HG02943 (cell line): Measurements from ENCODE around the gene MSI1.

ENCODE experiments used
- ATAC-seq: cut with Tn5 transposase; IDR thresholded peaks from one replicate; pipeline ENCODE4 v1.9.1; 2021; ENCODE audit warnings: mild to moderate bottlenecking, low read depth, moderate library complexity; ENCODE audit not compliant: unreplicated experiment

Gene MSI1

DNA sequence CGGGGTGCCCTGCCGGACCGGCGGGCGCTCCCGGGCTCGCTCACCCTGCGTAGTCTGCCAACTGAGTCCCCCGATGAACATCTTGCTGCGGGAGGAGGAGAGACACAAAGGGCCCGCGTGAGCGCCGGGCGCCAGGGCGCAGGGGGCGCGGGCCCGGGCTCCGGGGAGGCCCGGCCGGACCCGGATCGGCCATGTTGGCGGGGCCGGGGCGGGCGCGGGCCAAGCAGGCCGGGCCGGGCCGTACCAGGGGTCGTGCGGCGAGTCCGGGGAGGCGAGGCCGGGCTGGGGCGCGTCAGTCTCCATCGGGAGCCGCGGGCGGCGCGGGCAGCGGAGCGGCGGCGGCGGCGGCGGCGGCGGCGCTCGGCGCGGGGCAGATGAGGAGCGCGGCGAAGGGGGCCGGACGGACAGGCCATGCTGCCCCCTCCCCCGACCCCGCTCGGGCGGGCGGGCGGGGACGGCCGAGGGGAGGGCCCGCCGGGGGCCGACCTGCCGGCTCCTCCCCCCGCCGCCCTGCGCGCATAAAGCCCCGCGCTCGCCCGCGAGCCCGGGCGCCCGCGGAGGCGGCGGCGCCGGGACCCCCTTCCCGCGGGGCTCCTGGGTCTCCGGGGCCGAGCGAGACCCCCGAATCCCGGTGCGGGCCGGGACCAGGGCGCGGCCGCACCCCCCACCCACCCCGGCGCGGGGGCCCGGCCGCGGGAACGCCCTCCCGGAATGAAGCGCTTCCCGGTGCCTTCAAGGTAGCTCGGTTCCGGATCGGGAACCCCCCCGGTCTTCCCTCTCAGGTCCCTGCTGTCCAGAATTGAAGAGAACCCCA, at the start of gene MSI1:
TSS of gene MSI1 (minus strand) at position 376 of the 814 bp plus-strand sequence. CDS start at position 303, 73 bp downstream.
- ATAC-seq, result no peak

DNA sequence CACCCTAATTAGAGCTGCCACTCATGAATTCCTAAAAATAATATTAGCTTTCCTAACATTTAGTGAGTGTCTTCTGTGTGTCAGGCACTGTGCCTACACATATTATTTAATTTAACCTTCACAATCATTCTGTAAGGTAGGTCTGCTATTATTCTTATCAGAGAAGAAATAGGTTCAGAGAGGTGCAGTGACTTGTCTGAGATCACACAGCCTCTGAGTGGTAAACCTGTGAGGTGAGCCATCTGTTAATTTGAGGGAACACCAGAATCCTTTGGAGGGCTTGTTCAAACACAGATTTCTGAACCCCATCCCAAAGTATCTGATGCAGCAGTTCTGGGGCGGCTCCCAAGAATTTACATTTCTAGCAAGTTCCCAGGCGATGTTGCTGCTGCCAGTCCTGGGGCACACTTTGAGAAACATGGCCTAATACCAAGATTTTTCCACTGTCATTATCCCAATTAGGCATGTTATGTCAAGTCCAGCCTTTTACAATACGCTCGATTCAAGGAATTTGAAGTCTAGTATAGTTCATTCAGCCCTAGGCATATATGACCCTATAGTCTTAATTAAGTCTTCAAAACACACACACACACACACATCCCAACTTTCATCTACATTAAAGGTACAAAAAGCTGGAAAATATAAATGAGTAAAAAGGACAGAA, 49.1 kb upstream of the MSI1 start:
- ATAC-seq, result no peak

DNA sequence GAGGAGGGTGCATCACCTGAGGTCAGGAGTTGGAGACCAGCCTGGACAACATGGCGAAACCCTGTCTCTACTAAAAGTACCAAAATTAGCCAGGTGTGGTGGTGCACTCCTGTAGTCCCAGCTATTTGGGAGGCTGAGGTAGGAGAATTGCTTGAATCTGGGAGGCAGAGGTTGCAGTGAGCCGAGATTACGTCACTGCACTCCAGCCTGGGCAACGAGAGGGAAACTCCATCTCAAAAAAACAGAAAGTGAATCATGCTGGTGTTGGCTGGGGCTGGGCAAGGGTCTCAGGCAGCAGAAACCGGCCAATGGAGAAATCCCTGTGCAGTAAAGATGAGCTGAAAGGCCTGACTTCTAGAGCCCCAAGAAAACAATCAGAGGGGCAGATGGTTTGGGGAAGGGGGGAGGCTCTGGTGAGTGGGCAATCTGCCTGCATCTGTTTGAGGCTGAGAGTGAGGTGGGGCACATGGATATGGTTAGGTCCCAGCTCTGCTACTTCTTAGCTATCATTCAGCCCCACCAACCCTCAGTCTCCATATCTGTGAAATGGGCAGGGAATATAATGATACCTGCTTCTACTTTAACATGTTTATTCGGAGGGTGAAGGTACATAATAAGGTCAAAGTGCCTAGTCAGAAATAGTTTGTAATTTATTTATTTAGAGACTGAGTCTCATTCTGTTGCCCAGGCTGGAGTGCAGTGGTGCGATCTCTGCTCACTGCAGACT, 47.7 kb upstream of the MSI1 start:
- no peak for ATAC-seq

DNA sequence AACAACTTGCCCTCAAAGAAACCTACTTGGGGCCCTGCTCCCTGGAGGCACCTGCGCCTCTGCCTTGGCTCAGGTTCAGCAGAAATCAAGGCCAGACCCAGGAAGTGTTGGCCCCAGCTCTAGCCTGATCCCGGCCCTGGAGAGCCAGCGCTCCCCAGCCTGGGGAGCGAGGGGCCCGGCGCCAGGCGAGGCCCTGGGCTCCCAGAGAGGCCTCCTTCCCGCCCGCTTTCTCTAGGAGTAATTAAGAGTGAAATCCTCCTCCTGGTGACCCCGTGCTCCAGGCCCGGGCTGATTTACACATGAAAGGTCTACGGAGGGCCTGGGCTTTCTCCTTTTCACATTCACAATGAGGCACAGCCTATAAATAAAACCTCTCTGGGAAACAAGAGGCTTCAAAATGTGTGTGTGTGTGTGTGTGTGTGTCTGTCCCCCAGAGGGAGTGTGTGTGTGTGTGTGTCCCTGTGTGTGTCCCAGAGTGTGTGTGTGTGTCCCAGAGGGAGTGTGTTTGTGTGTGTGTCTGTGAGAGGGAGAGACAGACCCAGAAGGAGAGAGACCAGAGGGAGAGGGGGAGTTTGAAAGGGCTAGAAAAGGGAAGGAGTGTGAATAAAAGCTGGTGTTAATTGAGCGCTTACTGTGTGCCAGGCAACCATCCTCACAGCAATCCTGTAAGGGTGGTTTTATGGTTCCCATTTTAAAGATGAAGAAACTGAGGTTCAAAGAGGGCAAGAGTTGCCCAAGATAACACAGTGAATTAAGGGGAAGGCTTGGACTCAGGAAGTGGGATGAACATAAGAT, 45.1 kb upstream of the MSI1 start:
- ATAC-seq, result no peak

DNA sequence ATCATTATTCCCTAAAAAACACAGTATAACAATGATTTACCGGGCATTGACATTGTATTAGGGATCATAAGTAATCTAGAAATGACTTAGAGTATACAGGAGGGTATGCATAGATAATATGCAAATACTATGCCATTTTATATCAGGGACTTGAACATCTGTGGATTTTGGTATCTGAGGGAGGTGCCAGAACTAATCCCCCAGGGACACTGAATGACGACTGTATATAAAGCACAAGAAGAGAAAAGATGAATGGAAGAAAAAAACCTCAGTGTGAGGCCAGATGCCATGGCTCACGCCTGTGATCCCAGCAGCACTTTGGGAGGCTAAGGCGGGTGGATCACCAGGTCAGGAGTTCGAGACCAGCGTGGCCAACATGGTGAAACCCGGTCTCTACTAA, 43.5 kb upstream of the MSI1 start:
- ATAC-seq, result no peak

DNA sequence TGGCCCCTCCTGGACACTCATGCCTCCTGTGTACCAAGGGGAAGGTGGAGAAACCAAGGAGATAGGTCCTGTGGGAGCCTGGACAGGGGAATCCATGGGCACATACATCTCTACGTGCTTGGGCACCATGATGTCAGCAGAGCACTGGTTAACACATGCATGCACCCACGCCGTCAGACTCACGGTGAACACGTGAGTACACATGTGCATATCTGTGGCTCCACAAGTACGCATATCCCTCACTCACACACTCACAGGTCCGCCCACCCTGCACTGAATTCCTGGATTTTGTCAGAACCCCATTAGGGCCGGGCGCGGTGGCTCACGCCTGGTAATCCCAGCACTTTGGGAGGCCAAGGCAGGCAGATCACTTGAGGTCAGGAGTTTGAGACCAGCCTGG, 39.8 kb upstream of the MSI1 start:
- ATAC-seq, result no peak

DNA sequence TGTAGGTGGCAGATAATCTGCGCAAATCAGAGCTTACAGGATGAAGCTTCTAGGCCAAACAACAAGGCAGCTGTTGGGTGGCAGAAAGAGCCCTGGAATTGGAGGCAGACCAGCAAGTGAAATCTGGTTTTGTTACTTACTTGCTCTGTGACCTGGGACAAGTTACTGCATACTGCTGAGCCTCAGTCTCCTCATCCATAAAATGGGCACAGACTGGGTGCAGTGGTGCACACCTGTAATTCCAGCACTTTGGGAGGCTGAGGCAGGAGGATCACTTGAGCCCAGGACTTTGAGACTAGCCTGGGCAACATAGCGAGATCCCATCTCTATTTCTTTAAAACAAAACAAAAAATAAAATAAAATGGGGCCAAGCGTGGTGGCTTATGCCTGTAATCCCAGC, 37.6 kb upstream of the MSI1 start:
- no peak for ATAC-seq

DNA sequence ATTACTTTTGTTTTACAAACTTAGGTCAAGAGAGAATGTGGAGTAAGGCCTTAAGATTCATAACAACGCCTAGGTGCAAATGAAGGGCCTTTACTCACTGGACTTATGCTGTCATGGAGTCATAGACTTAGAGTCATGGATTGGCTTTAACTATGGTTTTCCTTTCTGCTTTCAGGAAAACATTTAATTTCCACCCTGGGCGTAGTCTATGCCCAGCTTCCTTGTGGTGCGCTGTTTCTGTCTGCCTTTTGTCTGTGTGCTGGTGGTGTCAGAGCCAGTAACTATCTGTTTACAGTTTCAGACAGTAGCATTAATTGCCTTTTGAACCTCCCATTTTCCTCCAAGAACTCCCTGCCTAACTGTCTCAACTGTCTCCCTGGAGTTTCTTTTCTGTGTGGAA, 37.1 kb upstream of the MSI1 start:
- no peak for ATAC-seq

DNA sequence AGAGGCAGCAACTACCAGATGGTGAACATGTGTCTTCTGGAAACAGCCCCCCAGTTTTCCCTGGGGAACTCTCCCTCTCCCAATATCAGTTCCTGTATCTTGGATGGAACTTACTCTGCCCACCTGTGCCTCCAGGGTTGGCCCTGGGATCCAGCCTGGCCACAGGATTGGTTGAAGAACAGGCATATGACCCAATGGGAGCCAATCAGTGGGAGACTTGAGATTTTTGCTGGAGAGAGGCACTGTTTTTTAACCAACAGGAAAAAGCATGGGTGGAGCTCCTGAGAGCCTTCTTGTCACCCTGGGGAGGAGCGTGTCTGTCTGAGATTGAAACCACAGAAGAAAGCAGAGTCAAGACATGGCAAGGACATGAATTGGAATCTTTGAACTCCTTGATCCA, 35.3 kb upstream of the MSI1 start:
- ATAC-seq, result no peak

DNA sequence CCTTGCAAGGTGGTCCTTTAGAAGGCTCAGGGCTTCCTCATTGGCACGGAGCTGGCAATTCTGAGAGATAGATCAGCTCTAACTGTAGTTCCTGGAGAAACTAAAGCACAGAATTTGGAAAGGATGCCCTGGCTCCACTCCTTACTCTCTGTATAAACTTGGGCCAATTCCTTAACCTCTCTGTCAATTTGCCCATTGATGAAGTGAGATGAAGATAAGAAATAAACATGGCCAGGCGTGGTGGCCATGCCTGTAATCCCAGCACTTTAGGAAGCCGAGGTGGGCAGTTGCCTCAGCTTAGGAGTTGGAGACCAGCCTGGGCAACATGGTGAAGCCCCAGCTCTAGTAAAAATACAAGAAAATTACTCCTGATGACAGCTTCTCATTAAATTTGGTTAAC, 34.9 kb upstream of the MSI1 start:
- ATAC-seq, result no peak

DNA sequence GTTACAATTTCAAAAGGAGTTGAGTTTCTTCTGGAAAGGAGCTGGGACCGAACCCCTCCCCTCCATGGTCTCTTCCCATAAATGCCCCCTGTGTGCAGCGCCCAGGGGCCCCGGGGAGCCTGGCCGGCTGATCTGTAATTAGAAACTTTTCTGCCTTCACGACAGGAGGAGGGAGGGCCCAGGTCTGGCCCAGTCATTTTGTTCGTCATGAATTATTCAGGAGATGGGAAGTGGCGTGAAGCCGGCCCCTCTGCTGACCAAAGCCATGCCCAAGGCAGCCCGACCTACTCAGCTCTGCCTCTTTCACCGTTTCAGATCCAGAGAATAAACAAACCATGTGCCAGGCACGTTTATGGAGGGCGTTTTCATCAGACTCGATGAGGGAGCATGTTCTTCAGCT, 33.3 kb upstream of the MSI1 start:
- ATAC-seq, result no peak

DNA sequence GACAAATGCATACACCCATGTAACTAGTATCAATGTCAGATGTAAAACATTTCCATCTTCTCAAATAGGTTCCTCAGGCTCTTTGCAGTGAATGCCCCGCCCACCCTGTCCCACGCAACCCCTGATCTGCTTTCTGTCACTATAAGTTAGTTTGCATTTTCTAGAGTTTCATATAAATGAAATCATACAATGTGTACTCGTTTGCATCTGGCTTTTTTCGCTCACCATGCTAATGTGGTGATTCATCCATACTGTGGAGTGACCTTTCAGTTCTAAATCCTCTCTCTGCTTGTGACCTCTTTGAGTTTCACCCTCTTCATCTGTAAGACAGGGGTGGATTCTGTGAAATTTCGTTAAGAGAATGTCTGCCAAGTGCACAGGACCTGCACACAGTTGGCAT, 30.6 kb upstream of the MSI1 start:
- ATAC-seq, result no peak

DNA sequence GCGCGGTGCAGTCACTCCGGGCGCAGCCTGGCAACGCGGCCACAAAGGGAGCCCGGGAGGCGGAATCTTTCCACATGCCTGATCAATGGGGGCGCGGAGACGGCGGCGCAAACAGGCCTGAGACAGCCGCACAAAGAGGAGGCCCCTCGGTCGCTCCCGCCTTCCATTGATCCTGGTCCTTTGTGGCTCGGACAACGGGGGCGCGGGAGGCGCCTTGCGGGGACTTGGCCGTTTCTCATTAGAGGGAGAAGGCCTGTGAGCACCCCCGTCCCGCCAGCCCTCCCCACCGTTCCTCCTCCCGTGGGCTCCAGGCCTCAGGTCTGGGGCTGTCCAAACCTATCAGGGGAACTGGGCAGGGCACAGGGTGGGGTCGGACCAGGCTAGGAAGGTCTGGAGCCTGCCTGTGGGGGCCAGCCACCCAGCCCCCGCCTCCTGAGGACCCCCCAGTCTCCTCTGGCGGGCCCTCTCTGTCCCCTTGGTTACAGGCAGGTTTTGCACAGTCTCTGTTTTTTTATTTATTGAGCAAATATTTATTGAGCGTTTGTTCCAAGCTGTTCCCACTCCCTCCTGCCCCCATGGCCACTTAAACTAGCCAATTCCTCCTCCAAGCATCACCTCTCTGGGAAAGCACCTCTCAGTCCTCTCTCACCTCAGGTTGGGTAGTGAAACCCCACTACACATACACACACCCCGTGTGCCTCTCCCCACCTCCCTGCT, 29.0 kb upstream of the MSI1 start:
- ATAC-seq, result no peak

DNA sequence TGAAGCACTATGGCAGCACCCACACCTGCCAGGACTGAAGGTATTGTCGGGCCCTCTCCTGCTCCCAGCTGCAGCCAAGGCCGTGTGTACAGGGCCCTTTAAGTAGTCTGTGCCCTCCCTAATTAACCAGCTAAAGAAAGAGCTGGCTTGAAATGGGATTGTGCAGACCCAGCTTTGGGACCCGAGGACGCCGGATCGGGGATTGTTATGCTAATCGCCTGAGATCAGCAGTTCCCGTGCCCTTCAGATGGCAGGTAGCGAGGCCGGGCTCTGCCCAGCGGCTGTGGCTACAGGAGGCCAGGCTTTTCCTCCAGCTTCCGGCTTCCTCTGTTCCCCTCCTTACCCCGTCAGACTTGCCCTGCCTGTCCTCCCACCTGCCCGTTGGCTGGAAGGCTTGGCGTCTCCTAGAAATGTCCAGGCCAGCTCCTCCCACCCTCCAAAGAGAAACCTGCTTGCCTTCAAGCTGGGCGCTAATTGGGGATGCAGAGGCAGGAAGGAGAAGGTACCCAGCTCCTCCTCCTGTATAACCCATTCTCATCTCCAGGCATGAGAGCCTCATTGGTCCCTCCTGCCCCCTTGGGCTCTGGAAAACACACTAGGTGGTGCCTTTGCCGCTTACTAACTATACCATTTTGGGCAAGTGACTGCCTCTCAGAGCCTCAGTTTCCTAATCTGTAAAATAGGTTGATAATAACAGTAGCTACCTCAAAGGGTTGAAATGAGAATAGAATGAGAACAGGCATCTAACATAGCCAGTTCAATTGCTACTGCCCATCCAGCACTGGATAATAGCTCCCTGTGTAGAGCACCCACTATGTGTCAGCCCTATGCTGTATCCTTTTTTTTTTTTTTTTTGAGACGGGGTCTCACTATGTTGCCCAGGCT, 25.8 kb upstream of the MSI1 start:
- ATAC-seq, result no peak

DNA sequence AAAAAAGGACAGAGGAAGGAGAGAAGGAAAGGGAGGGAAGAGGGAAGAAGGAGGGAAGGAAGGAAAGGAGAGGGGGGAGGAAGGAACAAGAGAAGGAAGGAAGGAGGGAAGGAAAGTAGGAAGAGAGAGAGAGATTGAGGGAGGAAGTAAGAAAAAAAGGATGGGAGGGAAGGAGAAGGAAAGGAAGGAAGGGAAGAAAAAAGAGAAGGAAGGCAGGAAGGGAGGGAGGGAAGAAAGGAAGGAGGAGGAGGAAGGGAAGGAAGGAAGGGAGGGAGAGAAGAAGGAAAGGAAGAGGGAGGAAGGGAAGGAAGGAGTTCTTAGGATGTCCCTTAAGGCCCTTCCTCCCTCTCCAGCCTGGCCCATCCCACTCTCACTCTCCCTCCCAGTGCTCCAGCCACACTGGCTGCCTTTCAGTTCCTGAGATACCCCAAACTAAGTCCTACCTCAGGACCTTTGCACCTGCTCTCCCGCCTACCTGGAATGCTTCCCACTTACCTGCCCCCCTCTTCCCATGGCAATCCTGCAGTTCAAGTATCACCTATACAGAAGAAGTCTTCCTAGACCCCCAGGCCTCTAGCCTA, 21.7 kb upstream of the MSI1 start:
- no peak for ATAC-seq

DNA sequence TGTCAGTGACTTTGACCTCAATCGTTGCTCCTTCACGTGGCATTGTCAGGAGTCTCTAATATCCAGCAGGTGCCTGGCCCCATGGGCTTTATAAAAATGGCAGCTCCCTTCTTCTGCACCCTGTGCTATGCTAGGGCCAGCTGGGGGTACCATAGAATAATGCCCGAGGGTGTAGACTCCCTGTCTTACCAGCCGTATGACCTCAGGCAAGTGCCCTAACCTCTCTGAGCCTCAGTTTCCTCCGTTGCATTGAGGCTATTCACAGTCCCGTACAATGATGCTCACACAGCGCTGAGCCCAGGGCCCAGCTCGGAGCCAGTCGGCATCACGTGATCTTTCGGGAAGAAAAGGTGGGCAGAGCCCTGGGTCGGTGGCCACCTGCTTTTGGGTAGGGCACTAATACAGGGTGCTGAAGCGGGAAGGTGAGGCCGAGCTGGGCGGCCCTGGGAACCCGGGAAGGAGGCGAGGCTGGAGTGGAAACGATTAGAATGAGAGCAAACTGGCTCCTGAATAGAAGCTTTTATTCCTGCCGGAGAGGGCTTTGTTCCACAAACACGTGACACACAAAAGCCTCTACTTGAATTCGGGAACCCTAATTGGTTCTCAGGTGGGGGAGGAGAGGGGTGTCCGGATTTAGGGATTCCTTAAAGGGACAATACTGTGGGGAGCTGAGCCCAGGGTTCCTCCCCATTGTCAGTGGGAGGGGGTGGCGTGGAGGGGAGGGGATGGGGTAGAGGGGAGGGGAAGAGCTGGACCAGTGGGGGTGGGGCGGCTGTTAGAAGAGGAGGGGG, 19.9 kb upstream of the MSI1 start:
- ATAC-seq, result no peak

DNA sequence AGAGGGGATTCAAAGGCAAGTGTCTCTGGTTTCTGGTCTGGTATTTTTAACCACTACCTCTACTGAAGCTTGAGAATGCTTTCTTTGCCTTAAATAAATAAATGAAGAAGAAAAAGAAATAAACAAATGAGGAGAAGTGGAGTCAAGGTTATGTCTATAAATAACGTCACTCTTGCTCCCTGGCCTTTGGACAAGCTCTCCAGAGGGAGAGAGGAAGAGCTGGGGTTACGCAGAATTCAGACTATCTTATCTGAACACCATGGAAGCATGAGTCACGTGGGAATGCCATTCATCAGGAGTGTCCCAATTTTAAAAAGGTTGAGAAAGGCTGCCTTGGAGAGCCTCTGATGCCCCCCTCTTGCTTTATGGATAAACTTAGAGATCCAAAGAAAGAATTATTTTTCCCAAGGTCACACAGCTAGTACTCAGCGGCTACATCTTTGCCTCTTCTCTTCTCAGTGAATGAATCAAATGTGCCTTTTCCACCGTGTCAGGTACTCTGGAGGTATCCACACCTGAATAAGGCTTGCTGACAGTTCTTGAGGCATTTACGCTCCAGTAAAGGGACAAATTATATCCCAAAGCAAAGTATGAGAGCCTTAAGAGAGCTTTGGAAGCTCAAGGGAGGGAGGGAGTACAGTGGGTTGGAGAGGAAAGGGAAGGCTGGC, 12.9 kb upstream of the MSI1 start:
- no peak for ATAC-seq
